Measurements from ENCODE around the gene ZNF654. TPM values are rescaled to one million over a fixed set of nuclear protein-coding genes. Genes with fewer than 3 reads are reported as not detected.

The ZNF654 gene
- total RNA-seq, 1 donor: 20.7 TPM

DNA sequence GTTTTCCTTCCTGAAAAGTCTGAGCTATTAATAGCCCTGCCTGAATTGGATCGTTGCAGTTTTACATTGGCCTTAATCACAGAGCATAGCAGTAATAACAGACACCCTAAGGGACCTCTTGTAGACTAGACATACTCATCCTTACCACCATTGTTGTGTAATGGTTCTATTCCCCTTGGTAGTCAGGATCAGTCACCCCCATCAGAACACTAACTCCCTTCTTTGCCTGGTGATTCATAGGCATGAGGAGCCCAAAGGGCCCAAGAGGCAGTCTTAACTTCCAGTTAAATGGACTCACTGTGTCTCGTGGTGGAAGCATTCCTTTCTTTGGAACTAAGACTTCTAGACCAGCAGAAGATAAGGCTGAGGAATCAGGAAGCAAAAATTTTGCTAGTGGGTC lies 20.5 kb upstream of the ZNF654 start:
- TF ChIP-seq CTCF (IDR thresholded peaks at IDR 0.05; ENCODE audit: insufficient read depth, low read depth, low read length): no peak
- peak; percentile 27 for DNase-seq (ENCODE audit: low read depth)
- no peak overlapping the region for H3K4me3 ChIP-seq (ENCODE audit: low read depth, low read length)

DNA sequence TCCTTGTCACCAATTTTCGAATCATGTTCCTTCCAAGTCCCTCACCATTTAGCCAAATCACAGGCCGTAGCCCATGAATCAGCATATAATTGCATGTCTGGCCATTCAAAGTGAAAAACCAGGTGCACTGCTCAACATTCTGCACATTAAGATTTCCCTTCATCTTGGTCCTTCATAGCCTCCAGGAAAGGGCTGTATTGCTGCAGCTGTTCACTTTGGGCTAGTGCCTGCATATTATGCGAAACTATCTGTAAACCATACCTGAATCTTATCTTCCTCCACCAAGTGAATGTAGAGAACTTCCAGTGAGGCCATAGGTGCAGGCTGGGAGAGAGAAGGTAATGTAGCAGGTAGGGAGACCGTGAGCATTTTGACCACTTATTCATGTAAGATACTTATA lies 18.5 kb upstream of the ZNF654 start:
- no peak for DNase-seq (ENCODE audit: low read depth)
- TF ChIP-seq CTCF (IDR thresholded peaks at IDR 0.05; ENCODE audit: insufficient read depth, low read depth, low read length): no peak
- H3K4me3 ChIP-seq (ENCODE audit: low read depth, low read length): no peak overlapping the region

GRCh38 chr3:88041005-88041404 lies 18.1 kb upstream of the ZNF654 start:
- no peak overlapping the region for H3K4me3 ChIP-seq (ENCODE audit: low read depth, low read length)
- no peak for TF ChIP-seq CTCF (IDR thresholded peaks at IDR 0.05; ENCODE audit: insufficient read depth, low read depth, low read length)
- DNase-seq (ENCODE audit: low read depth): no peak

DNA sequence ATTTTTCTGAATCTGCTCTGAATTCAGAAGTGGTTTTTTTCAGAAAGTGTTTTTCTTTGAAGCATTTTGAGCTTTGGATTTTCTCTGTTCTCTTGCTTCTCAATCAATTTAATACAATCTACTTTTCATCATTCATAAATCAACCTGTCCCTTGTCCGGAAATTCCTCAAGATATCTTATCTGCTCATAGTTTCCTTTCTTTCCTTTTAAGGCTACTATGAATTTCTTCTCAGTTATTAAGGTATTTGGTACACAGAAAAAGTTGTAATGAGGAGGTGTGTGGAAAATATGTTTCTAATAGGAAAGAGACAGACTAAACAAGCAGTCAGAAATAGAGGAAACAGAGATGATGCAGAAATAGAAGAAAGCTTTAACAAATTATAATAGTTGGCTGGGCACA lies 14.6 kb upstream of the ZNF654 start:
- DNase-seq (ENCODE audit: low read depth): no peak

GRCh38 chr3:88046766-88047165 lies 12.3 kb upstream of the ZNF654 start:
- no peak for TF ChIP-seq CTCF (IDR thresholded peaks at IDR 0.05; ENCODE audit: insufficient read depth, low read depth, low read length)
- no peak for DNase-seq (ENCODE audit: low read depth)
- no peak overlapping the region for H3K4me3 ChIP-seq (ENCODE audit: low read depth, low read length)

More for the DNA sequence above, 14.6 kb upstream of the ZNF654 start:
- H3K4me3 ChIP-seq (ENCODE audit: low read depth, low read length): no peak overlapping the region
- no peak for TF ChIP-seq CTCF (IDR thresholded peaks at IDR 0.05; ENCODE audit: insufficient read depth, low read depth, low read length)

DNA sequence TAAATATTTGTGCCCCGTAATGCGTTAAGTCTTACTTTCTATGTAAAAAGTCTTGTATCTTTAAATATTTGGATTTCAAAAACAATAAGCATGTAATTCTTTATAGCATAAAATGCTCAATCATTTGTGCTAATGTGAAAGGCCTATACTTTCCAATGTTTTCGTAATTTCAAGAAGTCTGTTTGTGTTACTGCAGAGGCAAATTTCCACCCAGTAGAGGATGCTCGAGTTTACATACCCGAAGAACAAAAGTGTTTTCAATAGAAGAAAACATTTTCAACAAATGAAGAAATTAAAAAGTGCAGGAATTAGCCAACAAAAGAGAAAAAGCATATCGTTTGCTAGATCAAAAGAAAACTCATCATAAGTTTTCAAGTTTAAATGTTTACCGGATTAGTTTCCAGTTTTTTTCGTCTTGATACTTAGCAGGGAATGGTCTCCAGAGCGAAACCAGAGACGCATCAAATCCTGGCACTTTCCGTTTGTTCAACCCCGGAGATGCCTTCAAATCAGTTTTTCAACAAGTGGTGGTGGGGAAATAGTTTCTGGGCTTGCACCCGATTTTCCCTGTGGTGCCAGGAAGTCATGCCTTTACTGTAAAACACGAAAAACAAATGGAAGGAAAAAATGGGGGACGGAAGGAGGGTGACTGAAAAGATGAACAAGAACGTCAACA lies 1.3 kb upstream of the ZNF654 start:
- peak; percentile 26 for TF ChIP-seq CTCF (IDR thresholded peaks at IDR 0.05; ENCODE audit: insufficient read depth, low read depth, low read length)
- DNase-seq (ENCODE audit: low read depth): peak; percentile 37
- peak overlapping the region; percentile 80 for H3K4me3 ChIP-seq (ENCODE audit: low read depth, low read length)

GRCh38 chr3:88058306-88058580 lies 812 bp upstream of the ZNF654 start:
- peak overlapping the region; percentile 80 for H3K4me3 ChIP-seq (ENCODE audit: low read depth, low read length)
- DNase-seq (ENCODE audit: low read depth): no peak
- no peak for TF ChIP-seq CTCF (IDR thresholded peaks at IDR 0.05; ENCODE audit: insufficient read depth, low read depth, low read length)

All from fibroblast of villous mesenchyme (primary cell).